ENCODE measurements around the gene DLG2.

The DLG2 gene

GRCh38 chr11:83956119-83956697 lies 1670.9 kb downstream of the DLG2 start:
- Histone ChIP-seq H2AFZ (ENCODE audit: low read depth, low read length) (no peak overlapping the region), H3K4me3 (ENCODE audit: low read length) (no peak overlapping the region), H3K36me3 (ENCODE audit: insufficient read depth, low read length) (no peaks in the 10 kb centered on the region), H3K9me3 (ENCODE audit: low read length) (no peaks in the 10 kb centered on the region), H3K4me1 (ENCODE audit: insufficient read depth, low read length) (peaks cover 9% of the 10 kb centered on the region), H3K27me3 (ENCODE audit: insufficient read depth, low read length) (no peaks in the 10 kb centered on the region)

DNA sequence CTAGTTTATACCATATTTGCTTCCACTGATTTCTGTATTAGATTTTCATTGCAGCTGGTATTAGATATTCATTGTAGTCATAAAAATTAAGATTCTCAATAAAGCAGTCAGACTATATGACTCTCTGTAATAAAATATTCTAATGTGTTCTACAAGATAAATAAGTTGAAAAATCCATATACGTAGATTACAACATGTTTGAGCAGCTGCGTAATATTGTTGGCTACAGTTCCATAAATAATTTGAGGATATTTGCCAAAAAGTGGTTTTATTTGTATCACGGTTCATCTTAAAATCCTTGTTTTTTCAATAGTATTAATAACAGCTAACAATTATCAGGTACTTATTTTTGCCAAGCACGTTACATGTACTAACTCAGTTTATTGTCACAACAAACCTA lies 1672.4 kb downstream of the DLG2 start:
- Histone ChIP-seq H3K9me3 (ENCODE audit: low read length) (no peaks in the 10 kb centered on the region), H2AFZ (ENCODE audit: low read depth, low read length) (no peak overlapping the region), H3K4me1 (ENCODE audit: insufficient read depth, low read length) (peaks cover 10% of the 10 kb centered on the region), H3K4me3 (ENCODE audit: low read length) (no peak overlapping the region), H3K27me3 (ENCODE audit: insufficient read depth, low read length) (no peaks in the 10 kb centered on the region), H3K36me3 (ENCODE audit: insufficient read depth, low read length) (no peaks in the 10 kb centered on the region)

DNA sequence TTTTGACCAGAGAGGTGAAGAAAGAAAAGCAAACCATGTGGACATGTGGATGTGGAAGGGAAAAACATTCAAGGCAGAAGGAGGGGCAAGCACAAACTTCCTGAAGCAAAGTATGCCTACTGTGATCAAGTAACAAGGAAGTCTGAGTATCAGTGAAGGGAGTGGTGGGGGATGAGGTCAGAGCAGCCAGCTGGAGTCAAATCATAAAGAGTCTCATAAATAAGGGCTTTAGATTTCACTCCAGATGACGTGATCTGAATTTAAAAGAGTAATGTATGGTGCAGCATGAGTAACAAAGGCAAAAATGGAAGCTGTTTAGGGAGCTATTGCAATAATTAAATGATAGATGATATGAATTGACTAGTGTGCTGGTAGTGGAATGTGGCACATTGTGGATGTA lies 1675.6 kb downstream of the DLG2 start:
- H2AFZ ChIP-seq (ENCODE audit: low read depth, low read length), result peak overlapping the region; percentile 18
- H3K4me1 ChIP-seq (ENCODE audit: insufficient read depth, low read length), result peaks cover 10% of the 10 kb centered on the region
- no peak overlapping the region for H3K4me3 ChIP-seq (ENCODE audit: low read length)
- no peaks in the 10 kb centered on the region for H3K36me3 ChIP-seq (ENCODE audit: insufficient read depth, low read length)
- H3K9me3 ChIP-seq (ENCODE audit: low read length), result no peaks in the 10 kb centered on the region
- H3K27me3 ChIP-seq (ENCODE audit: insufficient read depth, low read length), result no peaks in the 10 kb centered on the region

- Histone ChIP-seq H3K9me3 (ENCODE audit: low read length) (no peaks in the 10 kb centered on the region), H3K27me3 (ENCODE audit: insufficient read depth, low read length) (no peaks in the 10 kb centered on the region), H3K36me3 (ENCODE audit: insufficient read depth, low read length) (no peaks in the 10 kb centered on the region), H3K4me3 (ENCODE audit: low read length) (no peak overlapping the region), H2AFZ (ENCODE audit: low read depth, low read length) (no peak overlapping the region), H3K4me1 (ENCODE audit: insufficient read depth, low read length) (peaks cover 10% of the 10 kb centered on the region)
Observed at GRCh38 chr11:83948200-83948599, 1678.9 kb downstream of the DLG2 start.

DNA sequence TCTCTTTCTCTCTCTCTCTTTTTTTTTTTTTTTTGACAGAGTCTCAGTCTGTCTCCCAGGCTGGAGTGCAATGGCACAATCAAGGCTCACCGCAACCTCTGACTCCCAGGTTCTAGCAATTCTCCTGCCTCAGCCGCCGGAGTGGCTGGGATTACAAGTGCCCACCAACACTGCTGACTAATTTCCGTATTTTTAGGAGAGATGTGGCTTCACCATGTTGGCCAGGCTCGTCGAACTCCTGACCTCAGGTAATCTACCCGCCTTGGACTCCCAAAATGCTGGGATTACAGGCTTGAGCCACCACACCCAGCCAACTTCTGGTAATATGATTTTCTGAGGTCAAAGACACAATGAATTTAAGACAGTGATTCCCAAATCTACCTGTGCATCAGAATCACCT lies 1681.2 kb downstream of the DLG2 start:
- no peaks in the 10 kb centered on the region for H3K4me1 ChIP-seq (ENCODE audit: insufficient read depth, low read length)
- no peaks in the 10 kb centered on the region for H3K9me3 ChIP-seq (ENCODE audit: low read length)
- no peak overlapping the region for H3K4me3 ChIP-seq (ENCODE audit: low read length)
- H3K27me3 ChIP-seq (ENCODE audit: insufficient read depth, low read length), result no peaks in the 10 kb centered on the region
- H2AFZ ChIP-seq (ENCODE audit: low read depth, low read length), result no peak overlapping the region
- H3K36me3 ChIP-seq (ENCODE audit: insufficient read depth, low read length), result no peaks in the 10 kb centered on the region

GRCh38 chr11:83941050-83941449 lies 1686.1 kb downstream of the DLG2 start:
- Histone ChIP-seq H3K9me3 (ENCODE audit: low read length) (no peaks in the 10 kb centered on the region), H3K36me3 (ENCODE audit: insufficient read depth, low read length) (no peaks in the 10 kb centered on the region), H3K4me3 (ENCODE audit: low read length) (no peak overlapping the region), H2AFZ (ENCODE audit: low read depth, low read length) (no peak overlapping the region), H3K4me1 (ENCODE audit: insufficient read depth, low read length) (no peaks in the 10 kb centered on the region), H3K27me3 (ENCODE audit: insufficient read depth, low read length) (no peaks in the 10 kb centered on the region)

GRCh38 chr11:83938148-83938547 lies 1689.0 kb downstream of the DLG2 start:
- Histone ChIP-seq H3K4me1 (ENCODE audit: insufficient read depth, low read length) (no peaks in the 10 kb centered on the region), H3K9me3 (ENCODE audit: low read length) (no peaks in the 10 kb centered on the region), H3K36me3 (ENCODE audit: insufficient read depth, low read length) (no peaks in the 10 kb centered on the region), H3K27me3 (ENCODE audit: insufficient read depth, low read length) (no peaks in the 10 kb centered on the region), H2AFZ (ENCODE audit: low read depth, low read length) (no peak overlapping the region), H3K4me3 (ENCODE audit: low read length) (no peak overlapping the region)

DNA sequence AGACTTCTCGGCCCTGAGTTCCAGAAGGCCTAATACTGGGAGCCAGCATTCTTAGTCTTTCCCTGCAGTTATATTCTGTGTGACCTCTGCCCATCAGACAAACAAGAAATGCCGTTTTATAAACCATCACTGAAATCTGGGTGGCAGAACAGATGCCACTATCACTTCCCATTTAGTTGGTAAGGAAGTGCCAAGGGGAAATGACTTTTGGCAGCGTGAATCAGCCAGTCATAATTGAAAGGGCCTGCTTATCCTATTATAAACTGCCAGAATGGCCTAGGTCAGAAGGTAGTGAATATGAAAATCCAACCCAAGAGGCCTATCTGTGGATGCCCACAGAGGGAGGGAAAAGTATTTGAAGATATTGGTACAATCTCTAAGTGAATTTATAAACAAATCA lies 1694.1 kb downstream of the DLG2 start:
- no peaks in the 10 kb centered on the region for H3K4me1 ChIP-seq (ENCODE audit: insufficient read depth, low read length)
- no peaks in the 10 kb centered on the region for H3K27me3 ChIP-seq (ENCODE audit: insufficient read depth, low read length)
- H3K36me3 ChIP-seq (ENCODE audit: insufficient read depth, low read length), result no peaks in the 10 kb centered on the region
- H3K4me3 ChIP-seq (ENCODE audit: low read length), result no peak overlapping the region
- H2AFZ ChIP-seq (ENCODE audit: low read depth, low read length), result no peak overlapping the region
- H3K9me3 ChIP-seq (ENCODE audit: low read length), result no peaks in the 10 kb centered on the region

DNA sequence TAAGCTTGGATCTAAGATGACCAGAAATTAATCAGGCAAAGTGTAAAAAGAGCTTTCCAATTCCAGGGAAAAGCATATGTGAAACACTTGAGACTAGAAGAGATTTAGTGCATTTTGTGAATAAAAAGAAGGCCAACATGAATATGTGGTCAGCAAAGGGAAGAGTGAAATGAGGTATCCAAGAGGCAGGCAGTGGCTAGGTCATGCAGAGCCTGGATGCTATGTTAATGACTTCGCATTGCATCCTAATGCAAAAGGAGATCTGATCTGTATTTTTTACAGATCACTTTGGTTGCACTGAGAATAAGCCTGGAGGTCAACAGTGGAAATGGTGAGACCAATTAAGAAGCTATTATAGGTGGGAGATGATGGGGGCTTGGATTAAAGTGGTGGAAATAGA lies 1699.7 kb downstream of the DLG2 start:
- H2AFZ ChIP-seq (ENCODE audit: low read depth, low read length), result no peak overlapping the region
- no peaks in the 10 kb centered on the region for H3K4me1 ChIP-seq (ENCODE audit: insufficient read depth, low read length)
- no peaks in the 10 kb centered on the region for H3K9me3 ChIP-seq (ENCODE audit: low read length)
- H3K27me3 ChIP-seq (ENCODE audit: insufficient read depth, low read length), result no peaks in the 10 kb centered on the region
- H3K36me3 ChIP-seq (ENCODE audit: insufficient read depth, low read length), result no peaks in the 10 kb centered on the region
- no peak overlapping the region for H3K4me3 ChIP-seq (ENCODE audit: low read length)

- Histone ChIP-seq H3K9me3 (ENCODE audit: low read length) (no peaks in the 10 kb centered on the region), H3K27me3 (ENCODE audit: insufficient read depth, low read length) (no peaks in the 10 kb centered on the region), H3K4me1 (ENCODE audit: insufficient read depth, low read length) (no peaks in the 10 kb centered on the region), H3K4me3 (ENCODE audit: low read length) (no peak overlapping the region), H2AFZ (ENCODE audit: low read depth, low read length) (no peak overlapping the region), H3K36me3 (ENCODE audit: insufficient read depth, low read length) (no peaks in the 10 kb centered on the region)
Observed at GRCh38 chr11:83924795-83925542, 1702.2 kb downstream of the DLG2 start.

- Histone ChIP-seq H2AFZ (ENCODE audit: low read depth, low read length) (no peak overlapping the region), H3K4me3 (ENCODE audit: low read length) (no peak overlapping the region), H3K9me3 (ENCODE audit: low read length) (no peaks in the 10 kb centered on the region), H3K36me3 (ENCODE audit: insufficient read depth, low read length) (no peaks in the 10 kb centered on the region), H3K4me1 (ENCODE audit: insufficient read depth, low read length) (no peaks in the 10 kb centered on the region), H3K27me3 (ENCODE audit: insufficient read depth, low read length) (no peaks in the 10 kb centered on the region)
Observed at GRCh38 chr11:83923961-83924360, 1703.2 kb downstream of the DLG2 start.

DNA sequence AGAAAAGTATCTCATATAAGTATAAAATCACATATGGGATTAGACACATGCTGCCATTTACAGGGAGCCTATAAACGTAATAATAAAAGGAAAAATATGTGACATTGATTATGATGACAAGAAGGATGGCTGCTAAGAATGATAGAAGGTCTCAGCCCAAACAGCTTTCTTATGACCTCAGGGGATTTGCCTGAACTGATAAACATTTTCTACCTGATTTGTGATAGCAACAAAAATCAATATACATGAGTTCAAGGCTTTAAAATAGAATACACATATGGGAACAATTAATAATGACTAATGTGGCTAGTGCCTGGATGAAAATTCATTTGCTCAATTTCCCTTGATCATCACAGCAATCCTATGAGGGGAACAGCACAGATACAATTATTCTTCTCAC lies 1704.2 kb downstream of the DLG2 start:
- H3K9me3 ChIP-seq (ENCODE audit: low read length), result no peaks in the 10 kb centered on the region
- no peak overlapping the region for H3K4me3 ChIP-seq (ENCODE audit: low read length)
- H2AFZ ChIP-seq (ENCODE audit: low read depth, low read length), result no peak overlapping the region
- no peaks in the 10 kb centered on the region for H3K4me1 ChIP-seq (ENCODE audit: insufficient read depth, low read length)
- H3K36me3 ChIP-seq (ENCODE audit: insufficient read depth, low read length), result no peaks in the 10 kb centered on the region
- H3K27me3 ChIP-seq (ENCODE audit: insufficient read depth, low read length), result no peaks in the 10 kb centered on the region

- Histone ChIP-seq H3K36me3 (ENCODE audit: insufficient read depth, low read length) (no peaks in the 10 kb centered on the region), H3K4me1 (ENCODE audit: insufficient read depth, low read length) (no peaks in the 10 kb centered on the region), H3K27me3 (ENCODE audit: insufficient read depth, low read length) (no peaks in the 10 kb centered on the region), H2AFZ (ENCODE audit: low read depth, low read length) (no peak overlapping the region), H3K4me3 (ENCODE audit: low read length) (no peak overlapping the region), H3K9me3 (ENCODE audit: low read length) (no peaks in the 10 kb centered on the region)
Observed at GRCh38 chr11:83922318-83922717, 1704.8 kb downstream of the DLG2 start.

Measured in neuron (in vitro differentiated cells).